Erythroblast (primary cell): ENCODE measurements around the gene ATG9A.

Source experiments
- GATA1 ChIP-seq: IDR thresholded peaks from 2 replicates; pipeline ENCODE4 v1.6.1; 2011; ENCODE audit warnings: low read depth, mild to moderate bottlenecking, control low read depth, low read length, moderate library complexity
- POLR2A ChIP-seq: IDR thresholded peaks from 2 replicates; pipeline ENCODE4 v1.6.1; 2011; ENCODE audit warnings: mild to moderate bottlenecking, low read length

DNA sequence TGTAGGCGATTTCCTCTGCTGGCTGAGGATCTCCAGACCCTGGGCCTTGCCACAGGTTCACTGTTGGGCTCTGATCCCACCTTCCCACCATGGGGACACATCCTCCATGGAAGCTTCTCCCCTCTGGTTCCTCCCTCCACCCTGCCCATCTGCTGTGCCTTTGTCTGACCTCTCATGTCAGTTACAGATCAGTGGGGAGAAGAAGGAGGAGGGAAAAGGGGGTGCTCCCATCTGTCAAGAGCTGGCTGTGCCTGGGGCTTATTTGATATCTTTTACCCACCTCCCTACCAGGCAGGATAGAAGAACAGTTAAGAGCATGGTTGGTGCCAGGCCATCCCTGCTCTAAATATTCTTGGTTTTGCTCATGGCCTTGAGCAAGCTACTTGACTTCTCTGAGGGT, 37.5 kb upstream of the ATG9A start:
- no peak for TF ChIP-seq POLR2A
- TF ChIP-seq GATA1: no peak
